WERI-Rb-1 (cell line): ENCODE data around the gene ANKRD45.
A peak's percentile ranks its signal among the peaks of the same experiment; 100 is the strongest.

Source experiments
- DNase-seq: peaks from one replicate; pipeline ENCODE4 v3.0.0-alpha.2; 2020
- H3K27ac ChIP-seq: fragments of 250-450 bp; sonication (Bioruptor Pico); 2 replicates; pipeline ENCODE4 v1.5.1; 2020; ENCODE audit warnings: mild to moderate bottlenecking, moderate library complexity
- H3K27me3 ChIP-seq: fragments of 250-450 bp; sonication (Bioruptor Pico); 2 replicates; pipeline ENCODE4 v1.5.1; 2021; ENCODE audit warnings: mild to moderate bottlenecking, low read depth, moderate library complexity; ENCODE audit not compliant: insufficient read depth, severe bottlenecking
- H3K36me3 ChIP-seq: fragments of 250-450 bp; sonication (Bioruptor Pico); 2 replicates; pipeline ENCODE4 v1.5.1; 2020; ENCODE audit warnings: mild to moderate bottlenecking, moderate library complexity
- H3K4me3 ChIP-seq: 2 replicates; pipeline ENCODE4 v1.5.1; 2011; ENCODE audit warnings: low read depth, mild to moderate bottlenecking, control low read depth, low read length
- H3K9me3 ChIP-seq: fragments of 250-450 bp; sonication (Bioruptor Pico); 2 replicates; pipeline ENCODE4 v1.5.1; 2021; ENCODE audit warnings: mild to moderate bottlenecking, moderate library complexity; ENCODE audit not compliant: severe bottlenecking
- CTCF ChIP-seq: IDR thresholded peaks from 2 replicates; pipeline ENCODE4 v1.5.1; 2011; ENCODE audit warnings: low read depth, mild to moderate bottlenecking, control low read depth, inconsistent platforms, low read length

The ANKRD45 gene

GRCh38 chr1:173562813-173563212 is 106.8 kb downstream of the ANKRD45 start:
- H3K27me3 ChIP-seq: no peaks in the 10 kb centered on the region
- H3K9me3 ChIP-seq: peaks cover 3% of the 10 kb centered on the region
- DNase-seq: peak; percentile 16
- no peak overlapping the region for H3K4me3 ChIP-seq
- H3K36me3 ChIP-seq: no peaks in the 10 kb centered on the region
- H3K27ac ChIP-seq: no peak overlapping the region
- no peak for TF ChIP-seq CTCF

- DNase-seq: no peak
- Histone ChIP-seq H3K36me3 (no peaks in the 10 kb centered on the region), H3K27me3 (no peaks in the 10 kb centered on the region), H3K9me3 (peaks cover 3% of the 10 kb centered on the region), H3K27ac (no peak overlapping the region), H3K4me3 (no peak overlapping the region)
- TF ChIP-seq CTCF: no peak
Measured at GRCh38 chr1:173561263-173561662, 108.4 kb downstream of the ANKRD45 start.

GRCh38 chr1:173560285-173560880 is 109.3 kb downstream of the ANKRD45 start:
- Histone ChIP-seq H3K36me3 (no peaks in the 10 kb centered on the region), H3K9me3 (peaks cover 3% of the 10 kb centered on the region), H3K4me3 (no peak overlapping the region), H3K27ac (no peak overlapping the region), H3K27me3 (no peaks in the 10 kb centered on the region)
- TF ChIP-seq CTCF: no peak
- no peak for DNase-seq
